Neuronal stem cell (in vitro differentiated cells): ENCODE results near the gene SYT15. TPM values are rescaled to one million over a fixed set of nuclear protein-coding genes. Genes with fewer than 3 reads are reported as not detected.
"Not testable (repeated sequence)": the region's sequence is repeated elsewhere in the genome, so short reads cannot be mapped to it uniquely, and the experiment has no call there.

ENCODE experiments used
- DNase-seq: peaks from one replicate; pipeline ENCODE4 v3.0.0-alpha.2; 2013; ENCODE audit warnings: low spot score
- H2AFZ ChIP-seq: one replicate; pipeline ENCODE4 v1.6.1; 2013; ENCODE audit warnings: mild to moderate bottlenecking, low read length, inconsistent platforms
- H2AK5ac ChIP-seq: 2 replicates; pipeline ENCODE4 v1.6.1; 2013; ENCODE audit warnings: low read depth, mild to moderate bottlenecking, inconsistent platforms, low read length, moderate library complexity, mixed read lengths
- H2BK120ac ChIP-seq: 2 replicates; pipeline ENCODE4 v1.6.1; 2013; ENCODE audit warnings: low read depth, mild to moderate bottlenecking, inconsistent platforms, low read length, moderate library complexity, mixed read lengths
- H2BK12ac ChIP-seq: one replicate; pipeline ENCODE4 v1.6.1; 2013; ENCODE audit warnings: low read length, inconsistent platforms
- H2BK15ac ChIP-seq: 2 replicates; pipeline ENCODE4 v1.6.1; 2013; ENCODE audit warnings: mild to moderate bottlenecking, low read length, inconsistent platforms, mixed read lengths
- H2BK5ac ChIP-seq: one replicate; pipeline ENCODE4 v1.6.1; 2013; ENCODE audit warnings: inconsistent platforms, mild to moderate bottlenecking, low read length, moderate library complexity
- H3K14ac ChIP-seq: one replicate; pipeline ENCODE4 v1.6.1; 2013; ENCODE audit warnings: low read length, inconsistent platforms
- H3K18ac ChIP-seq: 2 replicates; pipeline ENCODE4 v1.6.1; 2013; ENCODE audit warnings: low read length, inconsistent platforms
- H3K23ac ChIP-seq: 2 replicates; pipeline ENCODE4 v1.6.1; 2013; ENCODE audit warnings: low read depth, mild to moderate bottlenecking, mixed read lengths, low read length, inconsistent platforms; ENCODE audit not compliant: poor library complexity
- H3K27ac ChIP-seq: replicated peaks from 3 replicates; pipeline ENCODE4 v1.5.1; 2013; ENCODE audit warnings: low read length, inconsistent platforms
- H3K27me3 ChIP-seq, 3 experiments: 2 replicates each; pipeline ENCODE4 v1.6.1; 2013; ENCODE audit warnings: low read length in 3 of 3, mild to moderate bottlenecking in 2 of 3, inconsistent platforms in 1 of 3, low read depth in 1 of 3, mixed read lengths in 1 of 3, moderate library complexity in 1 of 3; ENCODE audit not compliant: control insufficient read depth in 3 of 3, insufficient read depth in 3 of 3
- H3K36me3 ChIP-seq, 2 donors: replicated peaks in 1 of 2; 2 replicates each; pipeline ENCODE4 v1.6.1; 2013; ENCODE audit warnings: low read length in 2 of 2; ENCODE audit not compliant: control insufficient read depth in 2 of 2, insufficient read depth in 2 of 2
- H3K4ac ChIP-seq: 2 replicates; pipeline ENCODE4 v1.6.1; 2013; ENCODE audit warnings: inconsistent platforms, mild to moderate bottlenecking, low read length, moderate library complexity
- H3K4me1 ChIP-seq, 2 donors: 1 replicate in 1 of 2; 2 replicates in 1 of 2; pipeline ENCODE4 v1.6.1; 2013; ENCODE audit warnings: low read length in 2 of 2, low read depth in 1 of 2; ENCODE audit not compliant: control insufficient read depth in 2 of 2, insufficient read depth in 1 of 2
- H3K4me2 ChIP-seq: one replicate; pipeline ENCODE4 v1.6.1; 2013; ENCODE audit warnings: mild to moderate bottlenecking, low read length, inconsistent platforms; ENCODE audit not compliant: insufficient read depth, poor library complexity, severe bottlenecking
- H3K4me3 ChIP-seq, 2 donors: 2 replicates each; pipeline ENCODE4 v1.5.1; 2013; ENCODE audit warnings: low read length in 2 of 2, mild to moderate bottlenecking in 2 of 2, inconsistent platforms in 1 of 2, moderate library complexity in 1 of 2
- H3K79me1 ChIP-seq: one replicate; pipeline ENCODE4 v1.6.1; 2013; ENCODE audit warnings: low read depth, mild to moderate bottlenecking, inconsistent platforms, low read length, moderate library complexity
- H3K9ac ChIP-seq: one replicate; pipeline ENCODE4 v1.6.1; 2013; ENCODE audit warnings: mild to moderate bottlenecking, low read depth, low read length, inconsistent platforms; ENCODE audit not compliant: poor library complexity
- H3K9me3 ChIP-seq, 2 donors: replicated peaks in 1 of 2; 2 replicates each; pipeline versions ENCODE3 to v1.6.1; 2013; ENCODE audit warnings: low read length in 2 of 2, mild to moderate bottlenecking in 2 of 2, inconsistent platforms in 1 of 2, low read depth in 1 of 2, mixed read lengths in 1 of 2, moderate library complexity in 1 of 2; ENCODE audit not compliant: control insufficient read depth in 2 of 2, insufficient read depth in 1 of 2
- H4K8ac ChIP-seq: one replicate; pipeline ENCODE4 v1.6.1; 2013; ENCODE audit warnings: low read depth, mild to moderate bottlenecking, inconsistent platforms, low read length, moderate library complexity
- H4K91ac ChIP-seq: one replicate; pipeline ENCODE4 v1.6.1; 2013; ENCODE audit warnings: low read length, low read depth, mild to moderate bottlenecking, inconsistent platforms; ENCODE audit not compliant: poor library complexity
- WGBS, 2 donors: extraction: QIAGEN DNeasy Blood & Tissue Kit; methylation state at CpG; one replicate each; pipeline ENCODE4 v1.1.7; 2013; ENCODE audit warnings: missing lambda C conversion rate in 2 of 2, mixed read lengths in 1 of 2; ENCODE audit not compliant: insufficient read length in 2 of 2, insufficient replicate concordance in 1 of 2; ENCODE audit errors: extremely low coverage in 2 of 2; 5-methylcytosine and 5-hydroxymethylcytosine counted together
- polyA plus RNA-seq, 2 experiments: library from polyadenylated mRNA; stranded (reverse); fragments of 200-250 nt; gene quantifications; one replicate each; pipeline ENCODE4 v1.2.3, GENCODE V29; 2013

Gene SYT15
- polyA plus RNA-seq (2013, experiment 1 of 2): 0.22 TPM
- polyA plus RNA-seq (2013, experiment 2 of 2): 0.24 TPM

DNA sequence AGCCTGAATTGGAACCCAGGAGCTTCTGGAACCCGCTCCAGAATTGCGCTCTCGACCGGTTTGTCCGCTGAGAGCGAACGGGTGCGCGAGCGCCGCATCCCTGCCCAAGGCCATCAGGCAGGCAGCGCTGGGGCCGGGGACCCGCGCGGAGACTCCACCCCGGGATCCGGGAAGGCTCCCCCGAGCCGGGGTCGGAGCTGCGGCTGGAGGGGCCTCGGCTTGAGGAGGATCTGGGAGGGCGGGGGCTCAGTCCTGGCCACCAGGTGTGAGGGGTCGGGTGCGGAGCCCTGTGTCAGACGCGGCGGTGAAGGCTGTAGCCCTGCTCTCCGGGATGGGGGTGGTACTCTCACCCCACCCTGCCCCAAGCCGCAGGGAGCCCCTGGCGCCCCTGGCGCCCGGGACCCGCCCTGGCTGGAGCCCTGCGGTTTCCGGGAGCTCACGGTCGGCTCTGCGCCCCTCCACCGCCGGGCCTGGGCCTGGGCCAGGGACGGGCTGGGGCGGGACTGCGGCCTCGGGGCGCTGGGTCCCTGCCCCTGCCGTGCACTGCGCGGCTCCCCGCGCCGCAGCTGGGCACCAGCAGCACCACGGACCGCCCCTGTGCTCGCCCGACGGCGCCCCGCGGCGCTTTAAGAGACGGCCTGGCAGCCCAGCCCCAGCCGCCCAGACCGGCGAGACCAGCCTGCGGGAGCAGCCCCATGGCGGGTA, at the start of gene SYT15:
Gene SYT15 (plus strand): TSS at position 655 of the 705 bp plus-strand sequence. CDS start 41 bp downstream, at position 696.
- not testable (repeated sequence) for H4K8ac ChIP-seq, H3K4me1 ChIP-seq, H3K27ac ChIP-seq, H2BK120ac ChIP-seq, H3K9ac ChIP-seq, H3K27me3 ChIP-seq, H3K23ac ChIP-seq, H2BK15ac ChIP-seq, H3K14ac ChIP-seq, DNase-seq, H2BK5ac ChIP-seq, H2BK12ac ChIP-seq, H3K36me3 ChIP-seq, H3K18ac ChIP-seq, H2AK5ac ChIP-seq, H2AFZ ChIP-seq, H4K91ac ChIP-seq, H3K4ac ChIP-seq, H3K79me1 ChIP-seq, H3K9me3 ChIP-seq
- WGBS, 2 donors: no CpG with 5 or more reads among the region's 68 CpGs
- Histone ChIP-seq H3K4me3 (peak within 1 kb of the TSS in 1 of 2 donors; percentile 22), H3K4me2 (peak within 1 kb of the TSS; percentile 49)

- not testable (repeated sequence) for DNase-seq
Observed at GRCh38 chr10:46529742-46530141, 49.2 kb upstream of the SYT15 start.

GRCh38 chr10:46530249-46531186, 48.4 kb upstream of the SYT15 start:
- peaks cover 0 to 10% of the 10 kb centered on the region in 2 donors for H3K9me3 ChIP-seq
- no peak overlapping the region for H3K23ac ChIP-seq
- no peak overlapping the region for H4K8ac ChIP-seq
- H3K4me1 ChIP-seq: peaks cover 0 to 4% of the 10 kb centered on the region in 2 donors
- no peak overlapping the region for H2AK5ac ChIP-seq
- no peak overlapping the region for H3K4ac ChIP-seq
- H3K36me3 ChIP-seq: peaks cover 0 to 6% of the 10 kb centered on the region in 2 donors
- H3K27ac ChIP-seq: no peak overlapping the region
- no peak overlapping the region for H3K4me3 ChIP-seq
- no peak overlapping the region for H3K14ac ChIP-seq
- no CpG with 5 or more reads among the region's 18 CpGs for WGBS, 2 donors
- H2BK5ac ChIP-seq: no peak overlapping the region
- no peak overlapping the region for H3K18ac ChIP-seq
- no peak overlapping the region for H2BK12ac ChIP-seq
- H3K27me3 ChIP-seq: peaks cover 0 to 8% (median 0%) of the 10 kb centered on the region in 3 experiments
- no peak overlapping the region for H2BK120ac ChIP-seq
- no peak overlapping the region for H3K9ac ChIP-seq
- H2AFZ ChIP-seq: no peak overlapping the region
- H4K91ac ChIP-seq: no peak overlapping the region
- no peak for DNase-seq
- H3K4me2 ChIP-seq: no peak overlapping the region
- H3K79me1 ChIP-seq: no peaks in the 10 kb centered on the region
- H2BK15ac ChIP-seq: no peak overlapping the region

More at GRCh38 chr10:46529742-46530141, 49.2 kb upstream of the SYT15 start:
- H3K18ac ChIP-seq, H3K79me1 ChIP-seq, H3K9ac ChIP-seq, H3K4me3 ChIP-seq, H3K14ac ChIP-seq, H2BK12ac ChIP-seq, H3K4ac ChIP-seq, H2BK5ac ChIP-seq, H3K4me1 ChIP-seq, H2AFZ ChIP-seq, H3K36me3 ChIP-seq, H3K27ac ChIP-seq, H3K27me3 ChIP-seq, H3K23ac ChIP-seq, H2BK120ac ChIP-seq, H4K8ac ChIP-seq, H3K4me2 ChIP-seq, H2BK15ac ChIP-seq, H4K91ac ChIP-seq, H2AK5ac ChIP-seq: not testable (repeated sequence)
- H3K9me3 ChIP-seq: peaks cover 0 to 14% of the 10 kb centered on the region in 2 donors
- WGBS, 2 donors: no CpG with 5 or more reads among the region's 7 CpGs

DNA sequence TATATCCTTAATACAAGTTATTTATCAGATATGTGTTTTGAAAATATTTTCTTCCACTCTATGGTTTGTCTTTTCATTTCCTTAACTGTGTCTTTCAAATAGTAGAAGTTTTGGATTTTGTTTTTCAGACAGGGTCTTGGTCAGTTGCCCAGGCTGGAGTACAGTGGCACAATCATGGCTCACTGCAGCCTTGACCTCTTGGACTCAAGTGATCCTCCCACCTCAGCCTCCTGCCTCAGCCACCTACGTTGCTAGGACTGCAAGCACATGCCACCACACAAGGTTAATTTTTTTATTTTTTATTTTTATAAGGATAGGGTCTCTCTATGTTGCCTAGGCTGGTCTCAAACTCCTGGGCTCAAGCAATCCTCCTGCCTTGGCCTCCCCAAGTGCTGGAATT, 46.7 kb upstream of the SYT15 start:
- DNase-seq, H4K91ac ChIP-seq: not testable (repeated sequence)
- no CpG with 5 or more reads among the region's 1 CpG for WGBS, 2 donors

More for the DNA sequence above, 46.7 kb upstream of the SYT15 start:
- H3K27ac ChIP-seq, H2BK15ac ChIP-seq, H3K18ac ChIP-seq, H3K9ac ChIP-seq, H4K8ac ChIP-seq, H3K9me3 ChIP-seq, H3K4me3 ChIP-seq, H2AFZ ChIP-seq, H3K4ac ChIP-seq, H2BK5ac ChIP-seq, H3K79me1 ChIP-seq, H3K36me3 ChIP-seq, H3K14ac ChIP-seq, H2AK5ac ChIP-seq, H3K27me3 ChIP-seq, H2BK12ac ChIP-seq, H3K4me2 ChIP-seq, H3K4me1 ChIP-seq, H2BK120ac ChIP-seq, H3K23ac ChIP-seq: not testable (repeated sequence)
